Esophagus mucosa (tissue), 1 donor: ENCODE data around the gene PDGFB. TPM values are rescaled to one million over a fixed set of nuclear protein-coding genes. Genes with fewer than 3 reads are reported as not detected.

ENCODE experiments used
- total RNA-seq: library from RNA; stranded (reverse); gene quantifications from one replicate; pipeline ENCODE4 v1.2.4, GENCODE V29; 2023
- donor health status: DM: yes; HTN: yes; CAD: no.

PDGFB gene
- total RNA-seq, 1 donor from 2014 or later, result 0.96 TPM

Other genes starting within 250 kb of the PDGFB start
- 29.8 TPM for gene APOBEC3C, start 230.7 kb downstream of the PDGFB start, total RNA-seq
- 0.40 TPM for gene APOBEC3D, start 223.9 kb downstream of the PDGFB start, total RNA-seq
- 3.1 TPM for gene APOBEC3F, start 204.1 kb downstream of the PDGFB start, total RNA-seq
- gene APOBEC3G, start 167.7 kb downstream of the PDGFB start, total RNA-seq, result 3.9 TPM
- not detected for gene APOBEC3H, start 147.7 kb downstream of the PDGFB start, total RNA-seq
- 4.5 TPM for gene CBX7, start 92.3 kb downstream of the PDGFB start, total RNA-seq
- 1,774 TPM for gene RPL3, start 74.6 kb upstream of the PDGFB start, total RNA-seq
- gene SYNGR1, start 105.0 kb upstream of the PDGFB start, total RNA-seq, result 23.0 TPM
- 10.9 TPM for gene TAB1, start 154.8 kb upstream of the PDGFB start, total RNA-seq
- gene MGAT3, start 212.0 kb upstream of the PDGFB start, total RNA-seq, result 0.44 TPM